ENCODE measurements around the gene SEMA3B. TPM values are rescaled to one million over a fixed set of nuclear protein-coding genes. Genes with fewer than 3 reads are reported as not detected.

Gene SEMA3B
- total RNA-seq, 1 donor from 2014 or later, result 24.2 TPM

GRCh38 chr3:50322115-50322385 lies 53.1 kb downstream of the SEMA3B start:
- DNase-seq (ENCODE audit: low spot score in 2 of 2), result no peak
- TF ChIP-seq CTCF (IDR thresholded peaks at IDR 0.05), result no peak
- Histone ChIP-seq H3K36me3 (peaks cover 0 to 26% of the 10 kb centered on the region in 2 donors), H3K4me1 (peaks cover 10 to 31% of the 10 kb centered on the region in 2 donors), H3K4me3 (peak overlapping the region; percentile 66 to 81), H3K9me3 (no peaks in the 10 kb centered on the region), H3K27me3 (no peaks in the 10 kb centered on the region), H3K27ac (peak overlapping the region; percentile 92 to 93)
- intact Hi-C loops (cut with DNase I), result no loop called here

- H3K27me3 ChIP-seq, result no peaks in the 10 kb centered on the region
- H3K4me3 ChIP-seq, result peak within 1 kb of the TSS; percentile 66 to 81
- H3K27ac ChIP-seq, result peak within 1 kb of the TSS; percentile 92 to 93
- H3K9me3 ChIP-seq, result no peaks in the 10 kb centered on the region
- intact Hi-C loops (cut with DNase I), result no loop called here
- peaks cover 0 to 25% of the 10 kb centered on the region in 2 donors for H3K36me3 ChIP-seq
- DNase-seq (ENCODE audit: low spot score in 2 of 2), result peak in 1 of 2 donors; percentile 70
- H3K4me1 ChIP-seq, result peaks cover 12 to 36% of the 10 kb centered on the region in 2 donors
- TF ChIP-seq CTCF (IDR thresholded peaks at IDR 0.05), result no peak
These were observed 53.6 kb downstream of the SEMA3B start, which contains the start of gene HYAL2 for GRCh38 chr3:50322386-50323091. TSS of gene HYAL2 (minus strand) at chr3:50322745. CDS start at chr3:50320489, 2,256 bp downstream.

GRCh38 chr3:50323092-50323600 lies 54.2 kb downstream of the SEMA3B start:
- intact Hi-C loops (cut with DNase I), result no loop called here
- Histone ChIP-seq H3K4me3 (no peak overlapping the region), H3K27me3 (no peaks in the 10 kb centered on the region), H3K9me3 (no peaks in the 10 kb centered on the region), H3K4me1 (peaks cover 12 to 37% of the 10 kb centered on the region in 2 donors), H3K36me3 (peaks cover 0 to 22% of the 10 kb centered on the region in 2 donors), H3K27ac (peak overlapping the region; percentile 92 to 93)
- TF ChIP-seq CTCF (IDR thresholded peaks at IDR 0.05), result no peak
- peak in 1 of 2 donors; percentile 67 for DNase-seq (ENCODE audit: low spot score in 2 of 2)

- Histone ChIP-seq H3K4me3 (no peak overlapping the region), H3K36me3 (peaks cover 0 to 17% of the 10 kb centered on the region in 2 donors), H3K27ac (peak overlapping the region; percentile 41 to 53), H3K4me1 (peaks cover 12 to 39% of the 10 kb centered on the region in 2 donors), H3K9me3 (no peaks in the 10 kb centered on the region), H3K27me3 (no peaks in the 10 kb centered on the region)
- intact Hi-C loops (cut with DNase I), result no loop called here
- DNase-seq (ENCODE audit: low spot score in 2 of 2), result peak in 1 of 2 donors; percentile 71
- TF ChIP-seq CTCF (IDR thresholded peaks at IDR 0.05), result no peak
These were observed 54.8 kb downstream of the SEMA3B start for GRCh38 chr3:50323614-50324199.

GRCh38 chr3:50324351-50325112 lies 55.6 kb downstream of the SEMA3B start:
- H3K27me3 ChIP-seq, result no peaks in the 10 kb centered on the region
- H3K4me3 ChIP-seq, result no peak overlapping the region
- peak in 1 of 2 donors; percentile 80 for DNase-seq (ENCODE audit: low spot score in 2 of 2)
- H3K36me3 ChIP-seq, result peaks cover 2 to 18% of the 10 kb centered on the region in 2 donors
- peaks cover 12 to 34% of the 10 kb centered on the region in 2 donors for H3K4me1 ChIP-seq
- H3K27ac ChIP-seq, result peak overlapping the region in 1 of 2 donors; percentile 41
- no peaks in the 10 kb centered on the region for H3K9me3 ChIP-seq
- peak; percentile 64 to 73 (median 68) for TF ChIP-seq CTCF (IDR thresholded peaks at IDR 0.05)
- intact Hi-C loops (cut with DNase I), result no loop called here

Data from ascending aorta (tissue), 2 donors.